HG03060 (cell line): ENCODE measurements around the gene ENSA.
"Not testable (repeated sequence)": the region's sequence is repeated elsewhere in the genome, so short reads cannot be mapped to it uniquely, and the experiment has no call there.

ENCODE experiments used
- ATAC-seq: cut with Tn5 transposase; IDR thresholded peaks from one replicate; pipeline ENCODE4 v1.9.1; 2021; ENCODE audit warnings: low read depth, moderate number of reproducible peaks; ENCODE audit not compliant: unreplicated experiment

The ENSA gene

GRCh38 chr1:150622303-150622975, 7.0 kb downstream of the ENSA start:
- ATAC-seq: no peak

- ATAC-seq: no peak
Observed at GRCh38 chr1:150621497-150622302, 7.7 kb downstream of the ENSA start.

- no peak for ATAC-seq
Observed at GRCh38 chr1:150620919-150621318, 8.5 kb downstream of the ENSA start.

GRCh38 chr1:150619576-150620509, 9.6 kb downstream of the ENSA start:
- no peak for ATAC-seq

- no peak for ATAC-seq
Observed at GRCh38 chr1:150615346-150616201, 13.8 kb downstream of the ENSA start.

- ATAC-seq: no peak
Observed at GRCh38 chr1:150613061-150613920, 16.1 kb downstream of the ENSA start.

GRCh38 chr1:150612014-150612345, 17.4 kb downstream of the ENSA start:
- ATAC-seq: no peak

GRCh38 chr1:150610576-150610975, 18.8 kb downstream of the ENSA start:
- no peak for ATAC-seq

GRCh38 chr1:150609732-150610131, 19.7 kb downstream of the ENSA start:
- no peak for ATAC-seq

- ATAC-seq: no peak
Observed at GRCh38 chr1:150606463-150607142, 22.8 kb downstream of the ENSA start.

GRCh38 chr1:150605451-150605731, 24.0 kb downstream of the ENSA start:
- ATAC-seq: not testable (repeated sequence)

GRCh38 chr1:150604226-150604588, 25.2 kb downstream of the ENSA start:
- no peak for ATAC-seq

- ATAC-seq: no peak
Observed at GRCh38 chr1:150603711-150604110, 25.7 kb downstream of the ENSA start.

- not testable (repeated sequence) for ATAC-seq
Observed at GRCh38 chr1:150602372-150602771, 27.0 kb downstream of the ENSA start.

GRCh38 chr1:150601540-150601939, 27.9 kb downstream of the ENSA start:
- no peak for ATAC-seq

- not testable (repeated sequence) for ATAC-seq
Observed at GRCh38 chr1:150598346-150598745, 31.1 kb downstream of the ENSA start.

GRCh38 chr1:150596976-150597375, 32.4 kb downstream of the ENSA start:
- no peak for ATAC-seq

GRCh38 chr1:150596095-150596892, 33.1 kb downstream of the ENSA start:
- no peak for ATAC-seq
